IMR-90 (cell line): Measurements from ENCODE around the gene GRM8. TPM values are rescaled to one million over a fixed set of nuclear protein-coding genes. Genes with fewer than 3 reads are reported as not detected.

Source experiments
- ATAC-seq: fragments of 200-7000 bp; cut with Tn5 transposase; 2 replicates; pipeline ENCODE4 v1.9.1; 2020; ENCODE audit warnings: low read depth, mild to moderate bottlenecking, moderate library complexity
- BruUV-seq: library from RNA; stranded (reverse); fragments of 400-500 nt; replicated peaks from 2 replicates; lab custom pipeline; 2021; lab: Mats Ljungman, UMichigan
- CTCF ChIA-PET: fragments of 300-600 bp; formaldehyde crosslinking; extraction: SDS; loops from one replicate; lab custom pipeline; 2021; ENCODE audit warnings: antibody characterized with exemption; lab: Yijun Ruan, JAX
- POLR2A ChIA-PET: fragments of 300-600 bp; sonication (Branson Sonifier 250); formaldehyde crosslinking; loops from one replicate; lab custom pipeline; 2022; ENCODE audit warnings: antibody characterized with exemption; ENCODE audit not compliant: unreplicated experiment; lab: Charles Lee
- DNase-seq: peaks from one replicate; pipeline ENCODE4 v3.0.0; 2013
- H2AFZ ChIP-seq: replicated peaks from 2 replicates; pipeline ENCODE3; 2013; ENCODE audit warnings: low read length, mild to moderate bottlenecking; ENCODE audit not compliant: poor library complexity
- H2AK5ac ChIP-seq: 2 replicates; pipeline ENCODE4 v1.6.1; 2013; ENCODE audit warnings: low read depth, low read length, inconsistent platforms
- H2AK9ac ChIP-seq: replicated peaks from 2 replicates; pipeline ENCODE3; 2013; ENCODE audit warnings: mild to moderate bottlenecking, low read depth, low read length, moderate library complexity; ENCODE audit not compliant: poor library complexity
- H2BK120ac ChIP-seq: 2 replicates; pipeline ENCODE4 v1.6.1; 2013; ENCODE audit warnings: low read depth, low read length, inconsistent platforms
- H2BK15ac ChIP-seq: 3 replicates; pipeline ENCODE4 v1.6.1; 2013; ENCODE audit warnings: low read depth, low read length, inconsistent platforms
- H2BK20ac ChIP-seq: 2 replicates; pipeline ENCODE4 v1.6.1; 2013; ENCODE audit warnings: low read depth, mild to moderate bottlenecking, inconsistent platforms, low read length, moderate library complexity
- H2BK5ac ChIP-seq: 2 replicates; pipeline ENCODE4 v1.6.1; 2013; ENCODE audit warnings: mild to moderate bottlenecking, low read depth, low read length, inconsistent platforms; ENCODE audit not compliant: poor library complexity, severe bottlenecking
- H3K14ac ChIP-seq: replicated peaks from 2 replicates; pipeline ENCODE4 v1.6.1; 2013; ENCODE audit warnings: low read depth, low read length, inconsistent platforms
- H3K18ac ChIP-seq: 2 replicates; pipeline ENCODE4 v1.6.1; 2013; ENCODE audit warnings: low read depth, low read length, control low read depth
- H3K23ac ChIP-seq: 2 replicates; pipeline ENCODE4 v1.6.1; 2013; ENCODE audit warnings: low read depth, low read length, inconsistent platforms
- H3K27ac ChIP-seq: 2 replicates; pipeline ENCODE4 v1.5.1; 2013; ENCODE audit warnings: mild to moderate bottlenecking, control low read depth, low read length; ENCODE audit not compliant: insufficient read depth
- H3K27me3 ChIP-seq: 2 replicates; pipeline ENCODE4 v1.6.1; 2013; ENCODE audit warnings: low read length; ENCODE audit not compliant: control insufficient read depth, insufficient read depth
- H3K36me3 ChIP-seq: 2 replicates; pipeline ENCODE4 v1.6.1; 2013; ENCODE audit warnings: low read length, mixed read lengths; ENCODE audit not compliant: control insufficient read depth, insufficient read depth
- H3K4ac ChIP-seq: 2 replicates; pipeline ENCODE4 v1.6.1; 2013; ENCODE audit warnings: low read depth, low read length, inconsistent platforms
- H3K4me1 ChIP-seq: 2 replicates; pipeline ENCODE4 v1.6.1; 2013; ENCODE audit warnings: low read length, mixed read lengths; ENCODE audit not compliant: control insufficient read depth, insufficient read depth
- H3K4me2 ChIP-seq: 2 replicates; pipeline ENCODE4 v1.6.1; 2013; ENCODE audit warnings: low read depth, mild to moderate bottlenecking, control low read depth, low read length, moderate library complexity
- H3K4me3 ChIP-seq: 2 replicates; pipeline ENCODE4 v1.5.1; 2013; ENCODE audit warnings: low read depth, mild to moderate bottlenecking, control low read depth, low read length, moderate library complexity; ENCODE audit not compliant: insufficient read depth
- H3K56ac ChIP-seq: 2 replicates; pipeline ENCODE4 v1.6.1; 2013; ENCODE audit warnings: low read length, inconsistent platforms; ENCODE audit not compliant: insufficient read depth; ENCODE audit errors: extremely low read depth
- H3K79me1 ChIP-seq, 2 experiments: 2 replicates each; pipeline ENCODE4 v1.6.1; 2013; ENCODE audit warnings: low read length in 2 of 2, inconsistent platforms in 1 of 2, low read depth in 1 of 2
- H3K9ac ChIP-seq: 2 replicates; pipeline ENCODE4 v1.6.1; 2013; ENCODE audit warnings: low read depth, low read length, control low read depth
- H3K9me1 ChIP-seq: 2 replicates; pipeline ENCODE4 v1.6.1; 2013; ENCODE audit warnings: low read length, inconsistent platforms; ENCODE audit not compliant: insufficient read depth
- H3K9me3 ChIP-seq: 2 replicates; pipeline ENCODE4 v1.6.1; 2013; ENCODE audit warnings: low read length; ENCODE audit not compliant: control insufficient read depth, insufficient read depth
- H4K20me1 ChIP-seq: 2 replicates; pipeline ENCODE4 v1.6.1; 2013; ENCODE audit warnings: low read length, inconsistent platforms; ENCODE audit not compliant: insufficient read depth
- H4K5ac ChIP-seq: 2 replicates; pipeline ENCODE4 v1.6.1; 2013; ENCODE audit warnings: mild to moderate bottlenecking, low read depth, low read length, control low read depth
- H4K8ac ChIP-seq, 2 experiments: 2 replicates each; pipeline ENCODE4 v1.6.1; 2013; ENCODE audit warnings: low read depth in 2 of 2, low read length in 2 of 2, control low read depth in 1 of 2, inconsistent platforms in 1 of 2
- H4K91ac ChIP-seq: 2 replicates; pipeline ENCODE4 v1.6.1; 2013; ENCODE audit warnings: low read depth, low read length, inconsistent platforms; ENCODE audit not compliant: insufficient read depth
- RFX5 ChIP-seq: IDR thresholded peaks from 2 replicates; pipeline ENCODE4 v1.8.0; 2012; ENCODE audit warnings: low read depth, mild to moderate bottlenecking, low read length, moderate library complexity
- WGBS, 2 experiments: methylation state at CpG; one replicate each; pipeline versions ENCODE4 v1.1.5 to v1.1.7; 2013; ENCODE audit warnings: missing lambda C conversion rate in 2 of 2; ENCODE audit not compliant: insufficient read length in 1 of 2; ENCODE audit errors: extremely low coverage in 2 of 2; 5-methylcytosine and 5-hydroxymethylcytosine counted together
- dilution Hi-C: fragments of 300-500 bp; cut with HindIII; formaldehyde crosslinking; loops from one replicate; pipeline ENCODE4 v1.14.3; 2018; ENCODE audit warnings: low sequenced_read_pairs; ENCODE audit not compliant: unreplicated experiment
- in situ Hi-C: fragments of 300-500 bp; cut with MboI; formaldehyde crosslinking; loops from 3 replicates; pipeline ENCODE4 v1.14.3; 2019; ENCODE audit warnings: low sequenced_read_pairs, inconsistent platforms, mixed read lengths
- intact Hi-C: fragments of 100-400 bp; cut with micrococcal nuclease; formaldehyde crosslinking; loops from 2 replicates; pipeline ENCODE4 v1.10.0; 2022
- polyA plus RNA-seq, 3 experiments: library from polyadenylated mRNA; depleted of rRNA; stranded (reverse); fragments of >200 nt; gene quantifications; 2 replicates each; pipeline ENCODE4 v1.2.3, GENCODE V29; 2012; ENCODE audit warnings: low replicate concordance in 1 of 3
- total RNA-seq: library from RNA; depleted of rRNA; stranded (reverse); fragments of >200 nt; gene quantifications from 2 replicates; pipeline ENCODE4 v1.2.3, GENCODE V29; 2012

GRM8 gene
- total and polyA plus RNA-seq, 2 of the 4 experiments (the other 2 are of a cell fraction): not detected

DNA sequence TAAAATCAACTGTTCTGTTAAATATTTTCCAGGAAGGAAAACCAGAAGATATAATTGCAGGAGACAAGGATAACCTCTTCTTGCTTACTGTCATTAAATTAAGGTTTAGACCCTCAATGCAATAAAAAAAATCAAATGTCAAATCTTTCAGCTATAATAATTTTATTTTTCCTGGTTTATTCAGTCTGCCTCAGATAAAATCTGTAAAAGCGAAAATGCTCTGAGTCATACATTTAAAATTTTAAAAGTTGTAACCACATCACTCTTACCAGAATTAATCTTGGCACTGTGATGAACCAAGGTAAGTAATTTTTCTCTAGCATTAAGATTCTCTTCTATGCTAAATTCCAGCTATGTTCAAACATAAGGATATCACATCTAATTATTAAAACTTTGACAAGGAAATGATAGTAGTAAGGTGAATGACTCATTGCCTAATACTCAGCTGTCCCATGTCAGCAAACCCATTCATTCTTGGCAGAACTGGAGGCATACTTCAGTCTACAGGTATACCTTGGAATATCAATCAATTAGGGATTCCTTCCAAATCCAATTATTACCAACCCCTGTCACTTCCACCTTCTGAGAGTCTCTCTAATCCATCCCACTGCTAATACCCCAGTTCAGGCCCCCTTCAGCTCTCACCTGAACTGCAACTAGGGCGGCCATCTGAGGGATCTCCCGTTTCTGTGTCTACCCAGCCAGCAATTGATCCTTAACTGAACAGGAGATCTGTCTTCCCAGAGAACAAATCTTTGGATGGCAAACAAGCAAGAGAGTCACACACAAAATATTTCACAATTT lies 434.1 kb downstream of the GRM8 start:
- ChIA-PET POLR2A (no interaction called here), CTCF (no interaction called here)
- ATAC-seq (no peak), DNase-seq (no peak)
- Histone ChIP-seq H3K27ac (no peak overlapping the region), H4K5ac (no peak overlapping the region), H3K56ac (no peak overlapping the region), H2BK15ac (no peak overlapping the region), H2AFZ (no peak overlapping the region), H3K36me3 (no peaks in the 10 kb centered on the region), H3K4ac (no peak overlapping the region), H3K9me1 (no peaks in the 10 kb centered on the region), H3K18ac (no peak overlapping the region), H4K8ac (no peak overlapping the region), H3K4me1 (no peaks in the 10 kb centered on the region), H2AK9ac (no peak overlapping the region), H2BK120ac (no peak overlapping the region), H2BK20ac (no peak overlapping the region), H3K79me1 (no peaks in the 10 kb centered on the region), H3K23ac (no peak overlapping the region), H3K14ac (no peak overlapping the region), H3K4me2 (no peak overlapping the region), H2BK5ac (no peak overlapping the region), H2AK5ac (no peak overlapping the region), H3K9me3 (peaks cover 2% of the 10 kb centered on the region; the same call in 1 of the 2 replicates), H3K4me3 (no peak overlapping the region), H3K27me3 (no peaks in the 10 kb centered on the region), H3K9ac (no peak overlapping the region), H4K91ac (no peak overlapping the region), H4K20me1 (no peaks in the 10 kb centered on the region)
- no peak for TF ChIP-seq RFX5
- in situ Hi-C loops (loop anchor here (25.0 kb wide), 1 partner anchor 694 kb away; no protein-coding TSS in a partner anchor), intact Hi-C loops (no loop called here), dilution Hi-C loops (no loop called here)
- BruUV-seq: no TSS peak
- WGBS, 2 experiments: 24% methylated on average over 2 of the region's 3 CpGs; no CpG with 5 or more reads in 1 of the 2 experiments
